Measurements from ENCODE around the gene SDK2.

SDK2 gene

DNA sequence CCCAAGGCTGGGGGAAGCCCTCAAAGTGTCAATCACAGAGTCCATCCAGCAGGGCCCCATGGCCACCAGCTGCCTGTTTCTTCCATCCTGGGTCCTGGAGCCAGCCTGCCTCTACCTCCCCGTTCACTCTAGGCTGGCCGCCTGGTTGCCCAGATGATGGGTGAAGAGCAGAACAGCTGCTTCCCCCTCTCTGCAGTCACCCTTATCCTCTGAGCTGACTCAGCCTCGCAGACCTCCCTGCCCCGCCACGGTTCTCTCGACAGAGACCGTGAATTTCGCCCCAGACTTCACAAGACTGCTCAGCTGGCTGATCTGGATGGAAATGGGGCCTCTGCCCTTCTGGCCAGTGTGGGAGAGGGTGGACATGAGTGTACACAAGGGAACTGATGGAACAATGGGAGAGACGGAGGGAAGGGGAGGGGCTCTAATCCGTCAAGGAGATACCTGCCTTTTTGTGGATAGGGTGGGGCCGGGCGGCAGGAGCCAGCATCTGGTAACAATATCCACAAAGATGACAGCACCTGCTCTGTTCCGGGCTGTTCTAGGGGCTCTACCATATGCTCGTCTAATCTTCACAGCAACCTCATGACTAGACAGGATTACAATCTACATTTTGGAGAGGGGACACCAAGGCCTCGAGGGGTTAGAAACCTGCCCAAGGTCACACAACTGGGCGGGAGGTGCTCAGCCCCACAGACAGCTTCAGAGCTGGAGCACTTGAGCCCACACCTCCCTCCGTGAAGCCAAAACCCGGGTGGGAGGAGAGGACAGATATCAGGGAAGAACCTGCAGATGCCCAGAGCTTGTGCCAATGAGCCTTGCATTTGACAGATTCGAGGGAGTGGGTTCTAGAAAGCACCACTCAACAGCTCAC lies 136.0 kb downstream of the SDK2 start:
- DNase-seq (ENCODE audit: low spot score): no peak

DNA sequence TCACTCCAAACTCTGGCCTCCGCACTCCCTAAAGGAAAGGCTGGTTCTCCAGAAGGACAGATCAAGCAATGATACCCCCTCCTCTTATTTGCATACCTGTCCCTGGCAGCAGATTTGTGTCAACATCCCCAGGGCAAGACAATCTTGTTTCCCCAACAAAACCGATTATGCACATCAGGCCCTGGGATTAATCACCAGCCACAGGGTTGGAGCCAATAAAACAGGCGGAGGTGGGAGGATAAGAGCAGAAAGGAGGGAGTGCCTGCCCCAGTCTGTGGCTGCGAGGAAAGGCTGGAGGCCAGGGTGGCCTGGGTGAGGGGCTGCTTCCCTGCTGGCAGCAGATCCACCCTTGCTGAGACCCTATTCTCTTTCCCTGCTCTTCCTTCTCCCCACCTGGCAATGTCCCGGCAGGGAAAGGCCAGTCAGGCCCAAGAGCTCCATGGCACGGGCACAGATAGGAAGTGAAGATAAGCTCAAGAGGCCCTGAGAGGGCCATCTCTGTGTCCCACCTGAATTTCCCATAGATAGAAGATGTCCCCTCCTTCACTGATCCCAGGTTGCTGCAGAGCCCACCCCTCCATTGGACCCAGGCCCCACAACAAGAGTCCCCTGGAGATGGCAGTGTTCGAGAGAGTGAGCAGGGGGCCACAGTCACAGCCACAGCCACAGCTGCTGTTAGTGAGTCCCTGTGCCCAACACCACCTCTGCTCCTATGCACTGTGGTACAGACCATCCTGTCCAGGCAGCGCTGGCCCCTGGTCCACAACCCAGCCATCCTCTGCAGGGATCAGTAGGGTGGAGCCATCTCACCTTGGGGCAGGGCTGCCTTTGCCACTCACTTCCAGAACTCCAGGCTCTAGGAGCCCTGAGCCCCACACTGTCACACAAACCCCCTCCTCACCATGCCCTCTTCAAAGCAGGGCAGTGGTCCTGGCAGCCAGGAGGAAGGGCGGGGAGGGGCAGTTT lies 137.5 kb downstream of the SDK2 start:
- DNase-seq (ENCODE audit: low spot score): no peak

DNA sequence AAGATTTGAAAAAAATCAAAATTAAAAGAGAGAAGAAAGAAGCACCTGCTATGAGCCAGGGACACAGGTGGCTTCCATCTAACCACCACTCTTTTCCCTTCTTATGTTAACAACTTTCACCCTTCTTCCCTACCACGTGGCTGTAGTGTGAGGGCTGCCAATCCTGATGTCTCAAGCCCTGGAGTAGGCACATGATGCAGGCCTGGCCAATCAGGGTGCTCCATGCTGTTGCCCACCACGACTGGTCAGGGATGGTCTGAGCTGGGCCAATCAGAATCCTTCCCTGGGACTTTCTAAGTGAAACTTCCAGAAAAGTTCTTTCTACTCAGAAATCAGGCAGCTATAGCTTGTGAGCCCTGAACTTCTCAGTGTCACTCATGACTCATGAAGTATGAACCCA lies 140.7 kb downstream of the SDK2 start:
- no peak for DNase-seq (ENCODE audit: low spot score)

DNA sequence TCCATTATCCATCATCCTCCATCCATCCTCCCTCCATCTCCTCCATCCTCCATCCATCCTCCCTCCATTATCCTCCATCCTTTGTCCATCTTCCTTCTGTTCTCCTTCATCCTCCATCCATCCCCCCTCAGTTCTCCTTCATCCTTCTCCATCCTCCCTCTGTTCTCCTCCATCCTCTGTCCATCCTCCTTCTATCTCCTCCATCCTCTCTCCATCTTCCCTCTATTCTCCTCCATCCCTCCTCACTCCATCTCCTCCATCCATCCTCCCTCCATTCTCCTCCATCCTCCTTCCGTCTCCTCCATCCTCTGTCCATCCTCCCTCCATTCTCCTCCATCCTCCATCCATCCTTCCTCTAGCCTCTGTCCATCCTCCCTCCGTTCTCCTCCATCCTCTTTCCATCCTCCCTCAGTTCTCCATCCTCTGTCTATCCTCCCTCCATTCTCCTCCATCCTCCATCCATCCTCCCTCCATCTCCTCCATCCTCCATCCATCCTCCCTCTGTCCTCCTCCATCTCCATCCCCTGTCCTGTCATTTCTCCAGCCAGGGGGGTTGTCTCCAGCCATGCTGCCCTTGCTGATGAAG lies 143.7 kb downstream of the SDK2 start:
- DNase-seq (ENCODE audit: low spot score): no peak

DNA sequence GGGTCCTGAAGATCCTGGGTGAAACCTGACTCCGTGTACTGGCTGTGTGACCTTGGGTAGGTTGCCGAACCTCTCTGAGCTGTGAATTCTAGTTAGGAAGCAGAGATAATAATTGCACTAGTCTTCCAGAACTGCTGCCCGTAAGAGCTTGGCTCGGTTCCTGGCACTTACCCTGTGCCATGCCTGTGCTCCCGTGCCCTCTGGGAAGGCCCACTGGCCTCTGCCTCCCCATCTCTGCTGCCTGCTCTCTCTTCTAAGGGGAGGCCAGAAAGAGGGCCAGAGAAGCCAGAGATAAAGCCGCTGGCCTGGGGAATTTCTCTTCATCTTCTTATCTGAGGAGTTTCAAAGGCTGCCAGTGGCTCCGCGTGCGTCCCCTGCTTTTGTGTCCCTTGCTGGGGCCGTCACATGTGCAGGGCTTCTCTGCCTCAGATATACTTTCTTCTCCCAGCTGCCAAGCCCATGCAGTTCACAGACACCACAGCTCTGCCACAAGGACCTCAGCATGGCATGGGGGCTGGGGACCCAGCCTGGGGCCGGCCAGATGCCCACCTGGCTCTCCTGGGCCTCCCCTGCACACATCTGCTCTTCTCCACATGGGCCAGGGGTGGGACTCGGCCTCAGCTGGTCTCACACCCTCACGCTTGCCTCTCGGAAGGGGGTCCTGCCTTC lies 145.2 kb downstream of the SDK2 start:
- DNase-seq (ENCODE audit: low spot score): no peak

DNA sequence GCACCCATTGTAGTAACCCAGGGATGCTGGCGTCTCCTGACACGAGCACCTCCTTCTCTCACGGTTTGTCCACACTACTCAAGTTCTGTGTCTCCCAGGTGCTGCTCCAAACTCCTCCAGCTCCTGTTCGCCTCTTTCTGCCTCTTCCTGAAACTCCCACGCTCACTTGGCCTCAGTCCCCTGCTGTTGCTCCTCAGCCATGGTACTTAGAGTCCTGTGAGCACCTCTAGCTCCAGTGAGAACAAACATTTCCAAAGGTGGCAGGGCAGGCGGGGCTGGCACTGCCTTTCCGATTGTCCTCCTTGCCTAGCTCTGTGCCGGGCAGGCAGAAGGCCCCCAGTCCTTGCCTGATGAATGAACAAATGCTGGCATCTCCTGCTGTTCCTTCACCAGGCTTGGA lies 146.1 kb downstream of the SDK2 start:
- DNase-seq (ENCODE audit: low spot score): no peak

DNA sequence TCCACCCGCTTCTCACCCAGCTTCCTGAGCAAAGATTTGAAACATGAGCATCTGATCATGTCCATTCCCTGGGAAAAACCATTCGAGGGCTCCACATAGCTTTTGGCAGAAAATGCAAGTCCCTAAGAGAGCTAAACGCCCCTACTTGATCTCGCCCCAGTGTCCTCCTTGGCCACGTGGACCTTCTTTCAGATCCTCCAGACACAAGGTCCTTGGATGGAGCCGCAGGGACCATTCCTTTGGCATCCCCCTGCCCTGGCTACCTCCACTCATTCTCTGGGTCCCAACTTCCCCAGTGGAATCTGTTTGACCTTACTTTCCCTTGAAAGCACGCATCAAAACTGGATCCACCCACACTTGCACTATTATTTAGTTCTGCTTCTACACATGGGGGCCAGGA lies 146.5 kb downstream of the SDK2 start:
- no peak for DNase-seq (ENCODE audit: low spot score)

DNA sequence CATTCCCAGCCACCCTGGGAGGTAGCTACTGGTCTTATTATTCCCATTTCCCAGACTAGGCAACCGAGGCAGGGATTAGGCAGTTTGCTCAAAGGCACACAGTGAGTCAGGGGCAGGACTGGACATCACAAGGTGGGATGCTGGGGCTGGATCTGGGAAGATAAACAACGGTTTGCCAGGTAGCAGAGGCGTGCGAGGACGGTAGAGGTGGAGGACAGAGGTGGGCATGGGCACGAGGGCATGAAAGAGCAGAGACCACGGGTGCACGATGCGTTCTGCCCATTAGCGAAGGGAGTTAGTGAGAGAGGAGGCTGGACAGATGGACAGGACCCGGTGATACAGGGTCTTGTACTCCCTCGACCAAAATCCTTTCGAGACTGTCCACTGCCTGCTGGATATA lies 148.0 kb downstream of the SDK2 start:
- DNase-seq (ENCODE audit: low spot score): no peak

DNA sequence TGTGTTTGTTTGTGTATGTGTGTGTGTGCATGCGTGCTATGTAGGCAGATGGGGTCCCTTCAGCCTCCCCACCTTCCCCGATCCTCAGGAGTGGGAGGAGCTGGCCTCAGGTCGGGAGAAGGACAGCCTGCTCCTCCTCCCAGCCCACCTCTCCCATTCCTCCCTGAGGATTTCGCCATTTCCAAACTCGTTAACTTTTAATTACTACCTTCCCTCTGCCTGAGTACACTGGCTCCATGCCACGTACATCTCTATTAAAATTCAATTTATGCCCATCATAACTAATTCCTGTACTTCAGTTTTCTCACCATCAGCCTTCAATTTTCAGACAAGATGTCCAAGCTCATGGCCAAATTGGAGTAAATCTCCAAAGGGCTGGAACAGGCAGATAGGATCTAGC lies 148.6 kb downstream of the SDK2 start:
- DNase-seq (ENCODE audit: low spot score): no peak

DNA sequence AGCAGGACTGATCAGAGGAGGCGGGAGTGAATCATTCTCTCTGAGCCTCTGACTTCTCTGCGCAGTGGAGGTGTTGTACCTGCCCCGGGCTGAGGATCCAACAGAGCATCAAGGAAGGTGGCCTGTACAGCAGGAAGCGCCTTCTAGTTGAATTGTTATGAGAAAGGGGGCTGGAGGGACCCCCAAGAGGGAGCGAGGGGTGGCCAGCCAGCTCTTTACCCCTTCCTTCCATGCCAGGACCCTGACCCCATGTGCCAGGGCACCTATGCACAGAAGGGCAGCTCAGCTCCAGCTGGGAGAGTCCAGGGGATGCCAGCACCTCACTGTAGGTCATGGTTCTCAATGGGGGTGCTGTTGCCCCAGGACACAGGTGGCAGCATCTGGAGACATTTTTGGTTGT lies 149.3 kb downstream of the SDK2 start:
- DNase-seq (ENCODE audit: low spot score): no peak

DNA sequence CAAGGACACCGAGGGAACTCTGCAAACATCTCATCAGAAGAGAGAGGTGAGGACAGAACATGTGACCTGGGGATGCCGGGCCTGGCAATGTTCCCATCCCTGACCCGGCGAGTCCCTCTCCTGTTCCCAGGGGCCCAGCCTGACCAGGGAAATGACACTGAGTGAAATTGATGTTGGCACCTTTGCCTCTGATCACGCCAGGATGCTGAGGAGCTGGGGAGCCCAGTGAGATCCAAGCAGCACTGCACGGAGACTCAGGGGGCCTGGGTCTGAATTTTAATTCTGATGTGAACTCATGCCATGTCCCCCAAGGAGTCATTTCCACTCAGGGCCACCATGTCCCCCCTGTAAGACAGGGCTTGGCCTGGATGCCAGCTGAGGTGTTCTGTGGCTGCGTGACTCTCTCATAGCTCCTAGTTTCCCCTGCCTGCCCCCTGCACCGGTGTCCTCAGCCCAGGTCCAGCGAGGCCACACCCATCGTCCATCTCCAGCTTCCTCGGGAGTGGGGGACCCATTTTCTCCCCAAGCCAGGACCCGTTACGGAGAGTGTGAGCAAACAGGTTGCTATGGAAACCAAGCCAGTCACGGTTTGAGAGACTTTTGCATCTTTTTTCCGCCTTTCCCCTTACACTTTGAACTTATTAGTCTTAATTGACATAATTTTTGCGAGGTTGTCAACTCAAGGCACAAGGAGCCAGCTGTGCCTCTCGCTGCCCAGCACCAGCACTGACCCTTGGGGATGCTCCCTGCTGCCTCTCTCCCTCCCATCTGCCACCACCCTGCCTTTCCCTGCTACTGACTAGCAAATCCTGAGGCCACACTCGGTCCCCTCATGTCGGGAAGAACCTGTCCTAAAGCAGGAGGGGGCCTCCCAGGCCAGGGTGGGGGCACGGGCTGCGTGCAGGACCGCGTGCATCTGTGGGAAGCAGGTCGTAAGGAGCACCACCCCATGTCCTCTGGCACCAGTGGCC lies 150.0 kb downstream of the SDK2 start:
- DNase-seq (ENCODE audit: low spot score): no peak

DNA sequence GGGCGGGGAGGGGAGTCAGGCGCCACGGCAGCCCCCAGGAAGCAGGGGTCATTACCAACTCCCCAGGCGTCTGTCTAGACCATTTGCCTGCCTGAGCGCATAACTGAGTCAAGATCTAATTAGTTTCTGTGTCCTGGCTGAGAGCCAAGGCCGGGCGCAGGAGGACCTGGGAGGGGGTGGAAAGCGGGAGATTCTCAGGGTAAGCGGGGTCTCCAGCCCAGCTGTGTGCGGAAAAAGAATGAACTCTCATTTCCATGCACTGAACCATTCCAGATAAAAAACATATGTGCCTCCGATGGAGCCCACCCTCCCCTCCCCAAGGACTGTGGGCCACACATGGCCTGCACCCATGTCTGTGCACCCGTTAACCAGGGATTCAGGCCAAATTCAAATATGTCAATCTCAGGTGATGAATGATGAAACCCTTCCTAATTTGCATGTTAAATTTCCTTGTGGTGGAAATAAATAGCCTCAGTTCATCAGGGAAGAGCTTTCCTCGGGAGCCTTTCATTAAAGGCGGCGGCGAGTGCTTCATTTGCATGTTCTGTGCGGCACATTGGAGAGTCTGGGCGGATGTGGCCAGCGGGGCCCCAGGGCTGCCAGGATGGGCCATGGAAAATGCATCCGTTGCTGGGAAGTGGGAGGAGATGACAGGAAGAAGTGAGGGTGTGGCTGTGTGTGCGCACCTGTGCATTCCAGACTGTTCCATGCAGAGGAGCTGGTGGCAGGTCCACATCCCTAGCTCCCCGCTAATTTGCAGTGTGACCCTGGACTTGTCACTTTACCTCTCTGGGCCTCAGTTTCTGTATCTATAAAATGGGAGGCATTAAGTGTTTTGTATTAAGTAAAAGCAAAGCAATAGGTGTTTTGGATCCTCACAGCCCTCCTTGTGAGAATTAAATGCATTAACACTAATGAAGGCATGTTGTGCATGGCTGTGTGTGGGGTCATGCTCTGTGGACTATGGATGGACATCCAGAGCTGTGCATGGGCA lies 151.1 kb downstream of the SDK2 start:
- DNase-seq (ENCODE audit: low spot score): no peak

DNA sequence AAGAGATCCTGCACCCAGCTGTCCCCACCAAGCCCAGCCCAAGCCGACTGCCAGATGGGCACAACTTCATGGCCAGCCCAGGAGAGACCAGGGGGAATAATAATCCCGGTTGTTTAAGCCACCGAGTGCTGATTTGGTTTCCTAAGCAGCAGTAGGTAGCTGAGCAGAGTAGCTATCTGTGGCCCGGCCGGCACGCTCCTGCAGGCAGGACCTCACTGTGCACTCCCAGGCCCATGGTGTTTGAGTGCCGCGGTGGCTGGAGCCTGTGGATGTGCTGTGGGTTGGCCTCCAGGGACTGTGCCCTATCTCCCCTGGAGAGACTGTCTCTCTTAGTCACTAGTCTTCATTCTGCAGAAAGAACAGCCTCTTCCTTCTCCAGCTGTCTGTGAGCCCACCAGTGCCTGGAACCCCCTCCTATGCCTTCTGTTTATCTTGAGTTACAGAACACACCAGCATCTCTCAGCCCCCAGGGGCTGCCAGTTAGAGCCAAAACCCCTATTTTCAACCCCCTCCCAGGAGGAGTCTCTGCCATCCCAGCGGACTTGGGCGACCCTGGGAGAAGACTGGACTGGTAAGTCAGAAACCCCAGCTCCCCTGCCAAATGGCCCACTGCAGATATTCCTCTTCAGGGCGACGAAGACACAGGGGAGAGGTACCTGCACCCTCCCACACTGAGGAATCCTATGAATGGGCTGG lies 152.0 kb downstream of the SDK2 start:
- no peak for DNase-seq (ENCODE audit: low spot score)

DNA sequence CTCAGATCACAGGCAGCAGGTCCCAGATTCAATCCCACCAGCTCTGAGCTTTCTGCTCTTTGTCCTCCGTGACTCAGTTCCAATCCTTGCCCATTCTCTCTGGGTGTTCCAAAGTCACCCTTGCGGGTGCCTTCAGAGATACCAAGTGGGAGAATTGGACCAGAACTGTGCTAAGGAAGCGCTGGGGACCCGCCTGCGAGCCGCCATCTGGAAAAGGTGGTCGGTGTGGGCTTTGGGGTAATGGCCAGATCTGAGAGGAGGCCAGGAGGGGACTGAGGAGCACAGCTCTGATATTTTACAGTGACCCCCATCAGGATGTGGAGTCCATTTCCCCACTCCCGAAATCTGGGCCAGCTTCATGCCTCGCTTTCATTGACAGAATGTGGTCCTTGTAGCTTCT lies 152.6 kb downstream of the SDK2 start:
- DNase-seq (ENCODE audit: low spot score): no peak

DNA sequence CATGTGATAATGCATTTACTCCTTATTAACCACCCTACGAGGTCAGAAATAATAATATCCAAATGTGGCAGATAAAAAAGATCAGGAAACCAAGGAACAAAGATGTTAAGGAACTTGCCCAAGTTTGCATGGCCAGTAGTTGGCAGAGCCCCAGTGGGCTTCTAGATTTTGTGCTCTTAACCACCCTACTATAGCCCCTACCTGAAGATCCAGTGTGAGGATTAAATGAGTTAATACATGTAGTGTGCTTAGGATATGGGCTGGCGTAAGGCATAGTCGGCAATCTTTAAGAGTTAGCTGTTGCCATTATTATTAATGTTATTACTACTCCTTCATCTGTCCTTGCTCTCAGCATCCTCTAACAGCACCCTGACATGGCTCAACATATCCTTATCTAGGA lies 153.4 kb downstream of the SDK2 start:
- no peak for DNase-seq (ENCODE audit: low spot score)

DNA sequence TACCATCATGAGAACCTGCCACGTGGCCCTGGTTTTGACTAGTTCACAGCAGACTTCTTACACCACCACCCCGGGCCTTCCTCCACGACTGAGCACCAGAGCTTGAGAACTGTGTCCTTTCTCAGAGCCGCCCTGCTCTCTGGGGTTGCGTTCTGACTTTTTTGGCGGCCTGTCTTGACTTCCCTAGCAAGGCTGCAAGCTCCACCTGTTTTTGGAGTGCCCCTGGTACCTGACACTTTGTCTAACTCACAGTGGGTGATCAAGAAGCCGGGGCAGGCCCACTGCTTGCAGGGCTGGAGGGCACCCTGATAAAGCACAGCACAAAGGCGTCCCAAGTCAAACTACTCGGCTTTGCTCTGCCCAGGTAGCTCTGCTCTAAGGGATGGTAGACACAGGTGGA lies 154.3 kb downstream of the SDK2 start:
- no peak for DNase-seq (ENCODE audit: low spot score)

DNA sequence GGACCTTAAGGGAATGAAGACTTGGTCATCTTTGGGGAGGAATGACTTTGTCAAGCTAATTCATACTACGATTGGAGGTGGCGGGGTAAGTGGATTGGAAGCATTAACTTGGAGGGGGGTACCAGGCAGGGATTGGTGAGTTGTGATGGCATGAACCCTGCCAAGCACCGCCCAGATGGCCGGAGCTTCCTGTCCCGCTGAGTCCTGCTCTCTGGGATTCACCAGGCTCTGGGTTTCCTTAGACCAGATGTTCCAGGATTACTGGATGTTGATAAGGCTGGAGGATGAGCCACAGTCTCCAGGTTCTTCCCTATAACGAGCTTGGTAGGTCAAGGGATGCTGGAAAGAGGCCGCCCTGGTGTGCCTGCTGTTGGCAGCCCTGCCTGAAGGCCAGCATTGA lies 154.9 kb downstream of the SDK2 start:
- no peak for DNase-seq (ENCODE audit: low spot score)

DNA sequence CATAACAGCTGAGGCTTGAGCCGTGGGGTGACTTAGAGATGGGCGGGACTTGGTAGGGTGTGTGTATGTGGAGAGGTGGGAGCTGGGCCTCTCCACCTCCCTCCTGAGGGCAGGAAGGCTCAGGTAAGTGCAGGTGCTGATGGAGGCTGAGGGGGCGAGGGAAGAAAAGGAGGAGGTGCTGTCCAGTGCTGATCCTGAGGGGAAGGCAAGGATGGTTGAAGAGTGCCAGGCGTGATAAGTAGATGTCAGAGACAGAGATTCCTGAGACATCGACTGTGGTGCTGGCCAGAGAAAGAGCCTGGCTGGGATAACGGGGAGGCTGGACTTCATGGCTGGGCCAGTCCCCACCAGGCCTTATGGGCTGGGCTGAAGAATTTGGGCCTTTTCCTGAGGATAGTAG lies 159.1 kb downstream of the SDK2 start:
- no peak for DNase-seq (ENCODE audit: low spot score)

DNA sequence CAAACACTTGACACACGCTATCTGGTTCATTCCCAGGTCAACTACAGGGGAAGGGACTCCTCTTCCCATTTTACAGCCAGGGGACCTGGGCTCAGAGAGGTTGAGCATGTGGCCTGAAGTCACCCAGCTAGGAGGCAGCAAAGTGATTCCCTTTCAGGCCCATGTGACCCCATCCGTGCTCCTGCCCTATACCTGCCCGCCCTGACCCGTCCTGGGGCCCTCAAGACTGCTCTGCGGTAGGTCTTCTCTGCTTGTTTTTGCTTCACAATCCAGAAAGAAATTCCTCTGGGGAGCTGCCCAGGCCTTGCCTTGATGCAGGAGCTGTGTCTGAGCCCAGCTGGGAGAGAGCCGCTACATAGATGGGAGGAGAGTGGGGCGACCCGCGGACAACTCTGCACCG lies 161.4 kb downstream of the SDK2 start:
- DNase-seq (ENCODE audit: low spot score): no peak

Measured in germinal center (tissue), 1 donor.